ENCODE results near the gene EGFL7.

DNA sequence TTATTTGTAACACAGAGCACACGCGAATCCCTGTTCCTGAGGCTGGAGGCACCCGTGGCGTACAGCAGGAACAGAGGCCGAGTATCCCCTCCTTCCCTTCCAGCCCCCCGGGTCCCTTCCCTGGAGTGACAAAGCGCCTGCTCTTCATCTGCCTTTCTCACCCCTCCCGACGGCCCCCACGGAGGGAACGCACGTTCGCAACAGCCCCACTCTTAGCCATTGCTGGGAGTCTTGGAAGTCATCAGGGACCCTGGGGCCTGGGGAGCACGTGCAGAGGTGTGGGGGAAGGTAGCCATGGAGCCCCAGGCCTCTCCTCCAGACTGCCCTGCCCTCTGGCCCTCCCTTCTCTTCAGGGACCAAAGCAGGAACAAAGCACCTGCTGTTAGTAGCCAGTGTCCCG lies 22.1 kb downstream of the EGFL7 start:
- TF ChIP-seq SP1 (IDR thresholded peaks at IDR 0.05): no peak
- TF ChIP-seq FOXM1 (IDR thresholded peaks at IDR 0.05; ENCODE audit: borderline replicate concordance): no peak
- TF ChIP-seq FOXK2 (IDR thresholded peaks at IDR 0.05): no peak
- TF ChIP-seq ZNF384 (IDR thresholded peaks at IDR 0.05): no peak
- TF ChIP-seq, protein P1, sequence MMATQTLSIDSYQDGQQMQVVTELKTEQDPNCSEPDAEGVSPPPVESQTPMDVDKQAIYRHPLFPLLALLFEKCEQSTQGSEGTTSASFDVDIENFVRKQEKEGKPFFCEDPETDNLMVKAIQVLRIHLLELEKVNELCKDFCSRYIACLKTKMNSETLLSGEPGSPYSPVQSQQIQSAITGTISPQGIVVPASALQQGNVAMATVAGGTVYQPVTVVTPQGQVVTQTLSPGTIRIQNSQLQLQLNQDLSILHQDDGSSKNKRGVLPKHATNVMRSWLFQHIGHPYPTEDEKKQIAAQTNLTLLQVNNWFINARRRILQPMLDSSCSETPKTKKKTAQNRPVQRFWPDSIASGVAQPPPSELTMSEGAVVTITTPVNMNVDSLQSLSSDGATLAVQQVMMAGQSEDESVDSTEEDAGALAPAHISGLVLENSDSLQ (IDR thresholded peaks at IDR 0.05): no peak
- no peak for TF ChIP-seq NFRKB (IDR thresholded peaks at IDR 0.05)
- TF ChIP-seq ELF4 (IDR thresholded peaks at IDR 0.05): no peak
- no peak for TF ChIP-seq TARDBP (IDR thresholded peaks at IDR 0.05)
- TF ChIP-seq FOXA1 (IDR thresholded peaks at IDR 0.05): no peak
- no peak for TF ChIP-seq BHLHE40 (IDR thresholded peaks at IDR 0.05; ENCODE audit: borderline replicate concordance)
- no peak for TF ChIP-seq HDGF (IDR thresholded peaks at IDR 0.05; ENCODE audit: borderline replicate concordance)
- no peak for TF ChIP-seq SUZ12 (IDR thresholded peaks at IDR 0.05)
- TF ChIP-seq CTBP1 (IDR thresholded peaks at IDR 0.05; ENCODE audit: borderline replicate concordance): no peak
- TF ChIP-seq LEF1 (IDR thresholded peaks at IDR 0.05; ENCODE audit: borderline replicate concordance): no peak

Data from HEK293T (cell line).